Endometrial microvascular endothelial cells (primary cell): ENCODE results near the gene ZDHHC14. TPM values are rescaled to one million over a fixed set of nuclear protein-coding genes. Genes with fewer than 3 reads are reported as not detected.
"Not testable (repeated sequence)": the region's sequence is repeated elsewhere in the genome, so short reads cannot be mapped to it uniquely, and the experiment has no call there.

ENCODE experiments used
- in situ Hi-C: cut with HindIII; loops from 2 replicates; pipeline ENCODE4 v1.10.0; 2017; ENCODE audit warnings: low sequenced_read_pairs, low pct_unique_long_range_greater_than_20kb; ENCODE audit errors: inconsistent ontology term
- total RNA-seq: library from RNA; depleted of rRNA; stranded (reverse); fragments of >200 nt; gene quantifications from one replicate; pipeline ENCODE4 v1.2.3, GENCODE V29; 2015; ENCODE audit errors: inconsistent ontology term

ZDHHC14 gene
- total RNA-seq, result 16.4 TPM

GRCh38 chr6:157380779-157381561 is at the start of gene ZDHHC14:
ZDHHC14 (plus strand) TSS chr6:157381190.
- in situ Hi-C loops, result no loop called here

- in situ Hi-C loops, result no loop called here
Measured at GRCh38 chr6:157332813-157333212, 48.2 kb upstream of the ZDHHC14 start.

- in situ Hi-C loops, result no loop called here
Measured at GRCh38 chr6:157333537-157333936, 47.5 kb upstream of the ZDHHC14 start.

GRCh38 chr6:157333956-157334355 is 47.0 kb upstream of the ZDHHC14 start:
- in situ Hi-C loops, result no loop called here

GRCh38 chr6:157335829-157336228 is 45.2 kb upstream of the ZDHHC14 start:
- in situ Hi-C loops, result no loop called here

- in situ Hi-C loops, result not testable (repeated sequence)
Measured at GRCh38 chr6:157337276-157337675, 43.7 kb upstream of the ZDHHC14 start.

- in situ Hi-C loops, result no loop called here
Measured at GRCh38 chr6:157337751-157338150, 43.2 kb upstream of the ZDHHC14 start.

GRCh38 chr6:157339432-157339831 is 41.6 kb upstream of the ZDHHC14 start:
- in situ Hi-C loops, result no loop called here

GRCh38 chr6:157343732-157344131 is 37.3 kb upstream of the ZDHHC14 start:
- in situ Hi-C loops, result no loop called here

- in situ Hi-C loops, result no loop called here
Measured at GRCh38 chr6:157346373-157346772, 34.6 kb upstream of the ZDHHC14 start.

GRCh38 chr6:157358287-157358686 is 22.7 kb upstream of the ZDHHC14 start:
- in situ Hi-C loops, result no loop called here

GRCh38 chr6:157361886-157362285 is 19.1 kb upstream of the ZDHHC14 start:
- in situ Hi-C loops, result no loop called here

GRCh38 chr6:157364705-157365104 is 16.3 kb upstream of the ZDHHC14 start:
- in situ Hi-C loops, result no loop called here

GRCh38 chr6:157366648-157367047 is 14.3 kb upstream of the ZDHHC14 start:
- in situ Hi-C loops, result no loop called here

GRCh38 chr6:157368359-157369049 is 12.5 kb upstream of the ZDHHC14 start:
- in situ Hi-C loops, result no loop called here

- in situ Hi-C loops, result loop anchor here (10.0 kb wide), 1 partner anchor 46 kb away; the partner anchor contains the start of gene TMEM242
Measured at GRCh38 chr6:157370755-157371154, 10.2 kb upstream of the ZDHHC14 start.

- in situ Hi-C loops, result loop anchor here (10.0 kb wide), 1 partner anchor 48 kb away; the partner anchor contains the start of gene TMEM242
Measured at GRCh38 chr6:157372501-157373280, 8.3 kb upstream of the ZDHHC14 start.

GRCh38 chr6:157374889-157375443 is 6.0 kb upstream of the ZDHHC14 start:
- in situ Hi-C loops, result loop anchor here (10.0 kb wide), 1 partner anchor 50 kb away; the partner anchor contains the start of gene TMEM242

GRCh38 chr6:157376241-157376640 is 4.7 kb upstream of the ZDHHC14 start:
- in situ Hi-C loops, result loop anchor here (10.0 kb wide), 1 partner anchor 51 kb away; the partner anchor contains the start of gene TMEM242
